Right kidney (tissue), 1 donor: ENCODE results near the gene CCL23.

Experiments
- DNase-seq: peaks from one replicate; pipeline ENCODE4 v3.0.0-alpha.2; 2016

The CCL23 gene

GRCh38 chr17:35969558-35970380 lies 48.0 kb downstream of the CCL23 start:
- DNase-seq, result peak; percentile 36

GRCh38 chr17:35968520-35969054 lies 49.2 kb downstream of the CCL23 start:
- no peak for DNase-seq

- DNase-seq, result no peak
These were observed 52.5 kb downstream of the CCL23 start for GRCh38 chr17:35965272-35965671.

GRCh38 chr17:35963663-35964062 lies 54.1 kb downstream of the CCL23 start:
- no peak for DNase-seq
